ENCODE data around the gene ZNF579.

Gene ZNF579

GRCh38 chr19:55529636-55530234 is 50.9 kb downstream of the ZNF579 start:
- no peaks in the 10 kb centered on the region for H3K9me3 ChIP-seq (replicated peaks; ENCODE audit: insufficient read depth, low read length)
- no peak overlapping the region for H3K9ac ChIP-seq (ENCODE audit: low read length)
- no peak overlapping the region for H3K27ac ChIP-seq (ENCODE audit: low read length)
- no peak overlapping the region for H2AFZ ChIP-seq (ENCODE audit: low read length)
- no peaks in the 10 kb centered on the region for H4K20me1 ChIP-seq (ENCODE audit: insufficient read depth, low read length)
- no peaks in the 10 kb centered on the region for H3K79me2 ChIP-seq (ENCODE audit: low read length)
- no peak overlapping the region for H3K4me2 ChIP-seq (ENCODE audit: low read depth, low read length)
- no peak for DNase-seq
- no peaks in the 10 kb centered on the region for H3K36me3 ChIP-seq (replicated peaks; ENCODE audit: insufficient read depth, low read length)
- H3K9me2 ChIP-seq (replicated peaks; ENCODE audit: insufficient read depth, low read length) = no peaks in the 10 kb centered on the region
- TF ChIP-seq EZH2phosphoT487 (IDR thresholded peaks at IDR 0.05; ENCODE audit: low read length) = no peak
- no peak for TF ChIP-seq EZH2 (optimal IDR thresholded peaks at IDR 0.05; ENCODE audit: low read depth, low read length)
- TF ChIP-seq CTCF (IDR thresholded peaks at IDR 0.05; ENCODE audit: low read length) = no peak
- H3K4me3 ChIP-seq (ENCODE audit: low read length) = no peak overlapping the region
- no peaks in the 10 kb centered on the region for H3K4me1 ChIP-seq (ENCODE audit: low read length)
- H3K27me3 ChIP-seq (replicated peaks; ENCODE audit: insufficient read depth, low read length) = peaks cover 57% of the 10 kb centered on the region
- no peaks in the 10 kb centered on the region for H3F3A ChIP-seq (ENCODE audit: insufficient read depth, low read length)

GRCh38 chr19:55528030-55528803 is 52.4 kb downstream of the ZNF579 start:
- H3K27ac ChIP-seq (ENCODE audit: low read length) = no peak overlapping the region
- H3F3A ChIP-seq (ENCODE audit: insufficient read depth, low read length) = no peaks in the 10 kb centered on the region
- no peak overlapping the region for H2AFZ ChIP-seq (ENCODE audit: low read length)
- H3K9me3 ChIP-seq (replicated peaks; ENCODE audit: insufficient read depth, low read length) = no peaks in the 10 kb centered on the region
- H3K9me2 ChIP-seq (replicated peaks; ENCODE audit: insufficient read depth, low read length) = no peaks in the 10 kb centered on the region
- H3K4me2 ChIP-seq (ENCODE audit: low read depth, low read length) = no peak overlapping the region
- no peak overlapping the region for H3K4me3 ChIP-seq (ENCODE audit: low read length)
- no peak for TF ChIP-seq CTCF (IDR thresholded peaks at IDR 0.05; ENCODE audit: low read length)
- TF ChIP-seq EZH2 (optimal IDR thresholded peaks at IDR 0.05; ENCODE audit: low read depth, low read length) = no peak
- no peak for TF ChIP-seq EZH2phosphoT487 (IDR thresholded peaks at IDR 0.05; ENCODE audit: low read length)
- no peaks in the 10 kb centered on the region for H4K20me1 ChIP-seq (ENCODE audit: insufficient read depth, low read length)
- H3K4me1 ChIP-seq (ENCODE audit: low read length) = no peaks in the 10 kb centered on the region
- H3K36me3 ChIP-seq (replicated peaks; ENCODE audit: insufficient read depth, low read length) = no peaks in the 10 kb centered on the region
- no peaks in the 10 kb centered on the region for H3K79me2 ChIP-seq (ENCODE audit: low read length)
- H3K9ac ChIP-seq (ENCODE audit: low read length) = no peak overlapping the region
- no peak for DNase-seq
- peaks cover 63% of the 10 kb centered on the region for H3K27me3 ChIP-seq (replicated peaks; ENCODE audit: insufficient read depth, low read length)

GRCh38 chr19:55527197-55528029 is 53.2 kb downstream of the ZNF579 start:
- Histone ChIP-seq H3K27me3 (replicated peaks; ENCODE audit: insufficient read depth, low read length) (peaks cover 63% of the 10 kb centered on the region), H3K9me2 (replicated peaks; ENCODE audit: insufficient read depth, low read length) (no peaks in the 10 kb centered on the region), H3F3A (ENCODE audit: insufficient read depth, low read length) (no peaks in the 10 kb centered on the region), H3K4me2 (ENCODE audit: low read depth, low read length) (no peak overlapping the region), H3K9ac (ENCODE audit: low read length) (no peak overlapping the region), H4K20me1 (ENCODE audit: insufficient read depth, low read length) (no peaks in the 10 kb centered on the region), H3K36me3 (replicated peaks; ENCODE audit: insufficient read depth, low read length) (no peaks in the 10 kb centered on the region), H3K79me2 (ENCODE audit: low read length) (no peaks in the 10 kb centered on the region), H3K4me1 (ENCODE audit: low read length) (no peaks in the 10 kb centered on the region), H2AFZ (ENCODE audit: low read length) (no peak overlapping the region), H3K27ac (ENCODE audit: low read length) (no peak overlapping the region), H3K4me3 (ENCODE audit: low read length) (no peak overlapping the region), H3K9me3 (replicated peaks; ENCODE audit: insufficient read depth, low read length) (no peaks in the 10 kb centered on the region)
- no peak for DNase-seq
- TF ChIP-seq EZH2phosphoT487 (IDR thresholded peaks at IDR 0.05; ENCODE audit: low read length) (no peak), CTCF (IDR thresholded peaks at IDR 0.05; ENCODE audit: low read length) (no peak), EZH2 (optimal IDR thresholded peaks at IDR 0.05; ENCODE audit: low read depth, low read length) (no peak)

Measured in MM.1S (cell line).